RWPE2 (cell line): ENCODE measurements around the gene ESR1.

ENCODE experiments used
- ATAC-seq: fragments of 200-7000 bp; cut with Tn5 transposase; 3 replicates; pipeline ENCODE4 v1.9.1; 2021; ENCODE audit warnings: low read depth
- DNase-seq: peaks from one replicate; pipeline ENCODE4 v3.0.0-alpha.2; 2020; ENCODE audit warnings: low spot score
- H3K27ac ChIP-seq: fragments of 450-650 bp; 2 replicates; pipeline ENCODE4 v1.5.1; 2017; ENCODE audit warnings: mild to moderate bottlenecking; ENCODE audit not compliant: poor library complexity, severe bottlenecking
- H3K27me3 ChIP-seq: fragments of 250-450 bp; sonication (Bioruptor Pico); 2 replicates; pipeline ENCODE4 v1.5.1; 2021; ENCODE audit warnings: mild to moderate bottlenecking, moderate library complexity; ENCODE audit not compliant: insufficient read depth, poor library complexity, severe bottlenecking
- H3K36me3 ChIP-seq: fragments of 250-450 bp; sonication (Bioruptor Pico); 2 replicates; pipeline ENCODE4 v1.5.1; 2020; ENCODE audit warnings: low read depth, mild to moderate bottlenecking, moderate library complexity
- H3K4me1 ChIP-seq: fragments of 250-450 bp; sonication (Bioruptor Pico); 2 replicates; pipeline ENCODE4 v1.5.1; 2021; ENCODE audit warnings: mild to moderate bottlenecking, moderate library complexity; ENCODE audit not compliant: insufficient read depth, poor library complexity, severe bottlenecking
- H3K4me3 ChIP-seq: fragments of 250-450 bp; sonication (Bioruptor Pico); 2 replicates; pipeline ENCODE4 v1.5.1; 2021; ENCODE audit warnings: mild to moderate bottlenecking, moderate library complexity; ENCODE audit not compliant: severe bottlenecking
- H3K9me3 ChIP-seq: fragments of 250-450 bp; sonication (Bioruptor Pico); 2 replicates; pipeline ENCODE4 v1.5.1; 2021; ENCODE audit warnings: mild to moderate bottlenecking, moderate library complexity; ENCODE audit not compliant: severe bottlenecking
- CTCF ChIP-seq: fragments of 450-650 bp; IDR thresholded peaks from one replicate; pipeline ENCODE4 v1.5.1; 2017; ENCODE audit warnings: mild to moderate bottlenecking, moderate library complexity; ENCODE audit not compliant: poor library complexity, severe bottlenecking

Gene ESR1

DNA sequence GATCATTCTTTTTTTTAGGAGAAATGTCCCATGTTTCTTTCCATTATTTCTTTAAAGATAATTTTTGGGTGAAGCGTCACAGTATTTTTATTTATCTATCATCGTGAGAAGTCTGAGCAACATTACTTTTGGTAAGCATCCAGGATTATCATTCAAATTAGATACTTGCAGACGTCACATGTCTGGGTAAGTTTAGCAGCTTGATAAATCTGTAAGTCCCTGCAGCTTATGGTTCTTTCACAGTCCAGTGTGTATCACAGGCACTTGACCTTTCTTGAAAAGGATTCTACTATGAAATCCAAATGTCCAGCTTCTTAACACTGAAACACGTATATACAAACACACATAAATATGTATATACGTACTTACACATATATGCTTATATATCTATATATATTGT, 359.4 kb downstream of the ESR1 start:
- no peak overlapping the region for H3K27ac ChIP-seq
- H3K4me3 ChIP-seq: no peak overlapping the region
- H3K9me3 ChIP-seq: no peaks in the 10 kb centered on the region
- DNase-seq (no peak), ATAC-seq (no peak)
- no peak for TF ChIP-seq CTCF
- H3K4me1 ChIP-seq: no peaks in the 10 kb centered on the region
- no peaks in the 10 kb centered on the region for H3K36me3 ChIP-seq
- no peaks in the 10 kb centered on the region for H3K27me3 ChIP-seq

DNA sequence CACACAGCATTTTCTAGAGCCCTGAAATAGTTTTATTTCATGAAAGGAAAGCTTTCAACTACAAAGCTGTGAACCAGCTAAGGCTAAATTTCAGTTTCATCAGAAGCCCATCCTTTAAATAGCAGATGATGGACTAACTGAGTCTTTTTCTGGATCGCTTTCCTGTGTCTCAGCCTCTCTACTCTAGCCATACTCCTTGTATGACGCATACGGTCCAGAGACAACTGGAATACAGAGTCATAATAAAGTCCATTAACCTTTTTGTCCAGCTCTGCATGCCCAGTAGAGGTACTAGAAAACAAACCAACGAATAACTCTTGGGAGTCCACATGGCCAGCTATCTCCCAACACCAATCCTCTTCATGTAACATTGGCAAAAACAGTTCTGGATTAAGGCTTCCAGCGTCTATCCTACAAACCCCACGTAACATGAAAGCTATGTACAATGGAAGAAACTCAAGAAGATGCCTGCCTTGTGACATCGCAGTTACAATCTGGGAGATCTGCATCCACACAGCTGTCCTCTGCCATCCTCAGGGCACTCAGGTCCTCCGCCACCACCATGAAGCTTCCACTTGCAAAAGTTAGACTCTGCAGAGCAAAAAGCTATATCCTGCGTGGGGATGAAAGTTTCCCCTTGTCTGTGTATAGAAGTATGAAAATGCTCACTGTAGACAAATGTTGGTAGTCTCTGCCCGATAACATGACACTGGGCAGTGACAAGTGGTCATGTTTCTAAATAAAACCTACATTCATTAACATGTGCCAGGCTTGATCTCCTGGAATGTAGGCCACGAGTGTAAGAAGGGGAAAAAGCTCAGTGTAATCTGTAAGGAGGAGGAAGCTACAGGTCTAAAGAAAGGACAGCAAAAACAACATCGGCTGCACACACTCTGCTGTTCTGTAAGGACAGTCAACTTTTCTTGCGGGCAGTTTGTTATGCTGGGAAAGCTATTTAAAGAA, 360.4 kb downstream of the ESR1 start:
- Histone ChIP-seq H3K27ac (no peak overlapping the region), H3K27me3 (no peaks in the 10 kb centered on the region), H3K4me3 (no peak overlapping the region), H3K36me3 (no peaks in the 10 kb centered on the region), H3K9me3 (no peaks in the 10 kb centered on the region), H3K4me1 (no peaks in the 10 kb centered on the region)
- DNase-seq (no peak), ATAC-seq (no peak)
- TF ChIP-seq CTCF: no peak

GRCh38 chr6:152170313-152170701, 362.8 kb downstream of the ESR1 start:
- H3K27ac ChIP-seq: no peak overlapping the region
- no peak for ATAC-seq
- no peaks in the 10 kb centered on the region for H3K27me3 ChIP-seq
- TF ChIP-seq CTCF: no peak
- H3K4me1 ChIP-seq: no peaks in the 10 kb centered on the region
- H3K4me3 ChIP-seq: no peak overlapping the region
- DNase-seq: no peak
- H3K9me3 ChIP-seq: no peaks in the 10 kb centered on the region
- no peaks in the 10 kb centered on the region for H3K36me3 ChIP-seq

DNA sequence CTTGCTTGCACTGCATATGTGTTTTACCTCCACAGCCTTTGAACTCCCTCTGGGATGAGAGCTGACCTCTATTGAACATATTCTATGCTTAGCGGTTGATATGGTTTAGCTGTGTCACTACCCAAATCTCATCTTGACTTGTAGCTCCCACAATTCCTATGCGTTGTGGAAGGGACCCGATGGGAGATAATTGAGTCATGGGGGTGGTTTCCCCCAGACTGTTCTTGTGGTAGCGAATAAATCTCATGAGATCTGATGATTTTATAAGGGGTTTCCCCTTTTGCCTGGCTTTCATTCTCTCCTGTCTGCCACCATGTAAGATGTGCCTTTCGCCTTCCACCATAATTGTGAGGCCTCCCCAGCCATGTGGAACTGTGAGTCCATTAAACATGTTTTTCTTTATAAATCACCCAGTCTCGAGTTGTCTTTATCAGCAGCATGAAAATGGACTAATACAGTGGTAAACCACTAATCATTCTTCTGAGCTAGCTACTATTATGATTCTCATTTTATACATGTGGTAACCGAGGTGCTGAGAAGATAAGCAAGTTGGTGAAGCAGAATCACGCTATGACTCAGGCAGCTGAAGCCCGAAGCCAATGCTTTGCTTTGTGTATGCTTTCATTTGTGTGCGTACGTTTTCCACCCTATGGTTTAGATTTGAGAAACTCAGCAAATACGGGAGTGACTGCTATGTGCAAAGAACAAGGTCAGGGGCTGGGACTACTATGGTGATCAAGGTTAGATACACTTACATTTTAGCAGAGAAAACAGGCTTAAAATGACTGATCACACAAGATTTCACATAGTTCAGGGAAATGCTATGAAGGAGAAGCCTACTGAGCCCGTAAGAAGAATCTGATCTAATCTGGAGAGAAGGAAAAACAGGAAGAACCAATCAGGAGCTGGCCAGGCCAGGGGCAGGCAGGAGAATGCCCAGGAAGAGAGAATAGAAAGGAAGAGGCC, 363.5 kb downstream of the ESR1 start:
- Histone ChIP-seq H3K4me1 (no peaks in the 10 kb centered on the region), H3K9me3 (no peaks in the 10 kb centered on the region), H3K4me3 (no peak overlapping the region), H3K36me3 (no peaks in the 10 kb centered on the region), H3K27ac (no peak overlapping the region), H3K27me3 (no peaks in the 10 kb centered on the region)
- no peak for ATAC-seq
- TF ChIP-seq CTCF: no peak
- no peak for DNase-seq
